Measurements from ENCODE around the gene E2F2.

GRCh38 chr1:23559985-23560741, 29.1 kb upstream of the E2F2 start:
- TF ChIP-seq CTCF (IDR thresholded peaks at IDR 0.05) (no peak), POLR2A (IDR thresholded peaks at IDR 0.05) (no peak)
